BE2C (cell line): Measurements from ENCODE around the gene ANO5.

Source experiments
- DNase-seq: peaks from one replicate; pipeline ENCODE4 v3.0.0-alpha.2; 2020
- H3K27me3 ChIP-seq: fragments of 250-450 bp; sonication (Bioruptor Pico); 2 replicates; pipeline ENCODE4 v1.5.1; 2020; ENCODE audit warnings: mild to moderate bottlenecking
- H3K36me3 ChIP-seq: fragments of 250-450 bp; sonication (Bioruptor Pico); 2 replicates; pipeline ENCODE4 v1.5.1; 2020; ENCODE audit warnings: mild to moderate bottlenecking
- H3K4me1 ChIP-seq: fragments of 250-450 bp; sonication (Bioruptor Pico); 2 replicates; pipeline ENCODE4 v1.5.1; 2020
- H3K4me3 ChIP-seq: 2 replicates; pipeline ENCODE4 v1.5.1; 2011; ENCODE audit warnings: low read depth, low read length
- H3K9me3 ChIP-seq: fragments of 250-450 bp; sonication (Bioruptor Pico); 2 replicates; pipeline ENCODE4 v1.5.1; 2020
- CTCF ChIP-seq: IDR thresholded peaks from 2 replicates; pipeline ENCODE4 v1.5.1; 2012; ENCODE audit warnings: mild to moderate bottlenecking, low read depth, low read length

Gene ANO5

DNA sequence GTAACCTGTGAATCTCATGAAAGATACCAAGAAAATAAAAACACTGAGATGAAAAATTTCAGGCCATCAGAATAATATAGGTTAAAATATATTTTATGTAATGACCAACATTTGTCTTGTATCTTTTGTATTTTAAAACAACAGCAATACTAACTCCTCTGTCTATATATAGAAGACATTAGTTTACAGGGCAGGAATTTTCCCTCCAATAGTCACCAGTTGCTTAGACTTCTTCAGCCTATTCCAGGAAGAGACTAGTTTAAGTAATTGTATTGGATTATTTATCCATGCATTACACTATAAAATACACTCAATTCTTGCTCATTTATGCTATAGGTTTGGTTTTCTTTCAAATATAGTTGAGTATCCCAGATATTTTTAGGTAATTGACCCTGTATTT, 24.1 kb downstream of the ANO5 start:
- no peak overlapping the region for H3K4me3 ChIP-seq
- H3K4me1 ChIP-seq, result no peaks in the 10 kb centered on the region
- H3K27me3 ChIP-seq, result no peaks in the 10 kb centered on the region
- TF ChIP-seq CTCF, result no peak
- no peak for DNase-seq
- H3K9me3 ChIP-seq, result no peaks in the 10 kb centered on the region
- no peaks in the 10 kb centered on the region for H3K36me3 ChIP-seq

DNA sequence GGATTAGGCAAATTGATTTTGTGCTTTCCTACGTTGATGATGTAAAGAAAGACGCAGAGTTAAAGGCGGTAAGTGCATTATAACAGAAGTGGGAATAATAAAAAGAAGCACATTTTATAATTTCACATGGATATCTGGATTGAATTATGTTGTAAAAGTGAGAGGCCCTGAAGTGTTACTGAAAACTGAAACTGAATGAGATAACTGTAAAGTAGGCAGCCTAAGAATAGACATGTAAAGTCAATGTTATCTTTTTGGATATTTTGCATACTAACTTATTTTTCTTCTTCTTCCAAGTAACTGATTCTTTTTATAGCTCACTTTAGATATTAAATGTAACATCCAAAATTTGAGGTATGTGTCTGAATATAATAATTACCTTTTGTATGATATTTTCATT, 28.3 kb downstream of the ANO5 start:
- Histone ChIP-seq H3K27me3 (no peaks in the 10 kb centered on the region), H3K9me3 (no peaks in the 10 kb centered on the region), H3K4me1 (no peaks in the 10 kb centered on the region), H3K4me3 (no peak overlapping the region), H3K36me3 (no peaks in the 10 kb centered on the region)
- DNase-seq, result no peak
- no peak for TF ChIP-seq CTCF

- Histone ChIP-seq H3K36me3 (no peaks in the 10 kb centered on the region), H3K9me3 (no peaks in the 10 kb centered on the region), H3K4me3 (no peak overlapping the region), H3K27me3 (no peaks in the 10 kb centered on the region), H3K4me1 (no peaks in the 10 kb centered on the region)
- no peak for TF ChIP-seq CTCF
- no peak for DNase-seq
Observed at GRCh38 chr11:22225190-22225589, 32.3 kb downstream of the ANO5 start.

DNA sequence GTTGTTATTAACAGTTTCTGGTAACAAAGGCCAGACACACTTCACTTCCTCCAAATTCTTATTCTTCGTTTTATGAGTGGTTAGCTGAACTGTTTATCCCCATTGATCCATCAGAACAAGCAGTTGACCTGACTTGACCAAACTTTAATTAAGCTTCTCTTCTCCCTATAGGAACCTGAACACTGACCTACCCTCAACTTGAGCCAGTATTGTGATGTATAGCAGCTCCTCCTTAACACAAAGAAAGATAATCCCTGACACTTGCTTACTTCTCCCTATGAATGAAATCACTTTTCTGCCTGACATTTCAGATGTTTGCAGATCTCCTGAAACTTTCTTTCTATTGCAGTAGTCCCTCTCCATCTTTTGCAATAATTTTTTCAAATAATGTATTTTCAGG, 41.9 kb downstream of the ANO5 start:
- H3K4me3 ChIP-seq, result no peak overlapping the region
- TF ChIP-seq CTCF, result no peak
- DNase-seq, result no peak

GRCh38 chr11:22244986-22245592, 52.2 kb downstream of the ANO5 start:
- H3K36me3 ChIP-seq, result no peaks in the 10 kb centered on the region
- peak; percentile 59 for TF ChIP-seq CTCF
- no peaks in the 10 kb centered on the region for H3K27me3 ChIP-seq
- peak; percentile 40 for DNase-seq
- no peaks in the 10 kb centered on the region for H3K9me3 ChIP-seq
- no peak overlapping the region for H3K4me3 ChIP-seq
- no peaks in the 10 kb centered on the region for H3K4me1 ChIP-seq

More for the DNA sequence above, 41.9 kb downstream of the ANO5 start:
- no peaks in the 10 kb centered on the region for H3K27me3 ChIP-seq
- no peaks in the 10 kb centered on the region for H3K9me3 ChIP-seq
- H3K36me3 ChIP-seq, result no peaks in the 10 kb centered on the region
- H3K4me1 ChIP-seq, result no peaks in the 10 kb centered on the region

- H3K4me3 ChIP-seq, result no peak overlapping the region
- H3K36me3 ChIP-seq, result no peaks in the 10 kb centered on the region
- TF ChIP-seq CTCF, result no peak
- no peaks in the 10 kb centered on the region for H3K27me3 ChIP-seq
- DNase-seq, result no peak
- no peaks in the 10 kb centered on the region for H3K9me3 ChIP-seq
- H3K4me1 ChIP-seq, result no peaks in the 10 kb centered on the region
Observed at GRCh38 chr11:22246992-22247391, 54.1 kb downstream of the ANO5 start.
